Kidney (tissue), 14 donors: Measurements from ENCODE around the gene CYTL1. TPM values are rescaled to one million over a fixed set of nuclear protein-coding genes. Genes with fewer than 3 reads are reported as not detected.
"Not testable (repeated sequence)": the region's sequence is repeated elsewhere in the genome, so short reads cannot be mapped to it uniquely, and the experiment has no call there.

Experiments
- DNase-seq, 5 donors: peaks; one replicate each; pipeline ENCODE4 v3.0.0-alpha.2; 2013 to 2020
- FAIRE-seq: peaks from 2 replicates; lab custom pipeline; 2012; peaks lifted over from hg19 to GRCh38; lab: Jason Lieb, UNC
- H3K27ac ChIP-seq, 2 donors: one replicate each; pipeline ENCODE4 v1.7.0; 2013; ENCODE audit warnings: low read depth in 2 of 2, low read length in 2 of 2, inconsistent platforms in 1 of 2
- H3K27me3 ChIP-seq: one replicate; pipeline ENCODE4 v1.7.1; 2013; ENCODE audit warnings: low read length, inconsistent platforms; ENCODE audit not compliant: control insufficient read depth, insufficient read depth
- H3K36me3 ChIP-seq, 3 donors: one replicate each; pipeline versions ENCODE4 v1.7.0 to v1.7.1; 2013; ENCODE audit warnings: low read length in 3 of 3, control low read depth in 1 of 3, inconsistent platforms in 1 of 3; ENCODE audit not compliant: insufficient read depth in 3 of 3, control insufficient read depth in 2 of 3
- H3K4me1 ChIP-seq, 3 donors: one replicate each; pipeline versions ENCODE4 v1.7.0 to v1.7.1; 2013; ENCODE audit warnings: low read length in 3 of 3, inconsistent platforms in 1 of 3, low read depth in 1 of 3; ENCODE audit not compliant: control insufficient read depth in 2 of 3, insufficient read depth in 2 of 3
- H3K4me3 ChIP-seq, 3 donors: one replicate each; pipeline versions ENCODE4 v1.7.0 to v1.8.1; 2013; ENCODE audit warnings: low read length in 3 of 3, control low read depth in 1 of 3, inconsistent platforms in 1 of 3
- H3K9ac ChIP-seq, 3 donors: one replicate each; pipeline versions ENCODE4 v1.7.0 to v1.7.1; 2013; ENCODE audit warnings: low read length in 3 of 3, control low read depth in 1 of 3, inconsistent platforms in 1 of 3
- H3K9me3 ChIP-seq, 3 donors: one replicate each; pipeline versions ENCODE4 v1.7.0 to v1.7.1; 2013; ENCODE audit warnings: low read length in 3 of 3, control low read depth in 1 of 3, inconsistent platforms in 1 of 3; ENCODE audit not compliant: control insufficient read depth in 2 of 3, insufficient read depth in 1 of 3
- CTCF ChIP-seq: IDR thresholded peaks from 3 replicates; pipeline ENCODE4 v1.5.1; 2012; ENCODE audit warnings: mild to moderate bottlenecking, moderate library complexity, borderline replicate concordance; ENCODE audit not compliant: insufficient read depth; ENCODE audit errors: extremely low read depth
- intact Hi-C: fragments of 100-400 bp; cut with DNase I; formaldehyde crosslinking; loops from one replicate; pipeline ENCODE4 v1.11.1; 2022
- polyA plus RNA-seq: library from polyadenylated mRNA; stranded (reverse); fragments of 350-450 nt; fragmentation: Illumina TruSeq; extraction: RNeasy Lipid Tissue Mini Kit (QIAGEN cat#74804); gene quantifications from one replicate; pipeline ENCODE4 v1.2.3, GENCODE V29; 2014; ENCODE audit warnings: low read depth, low replicate concordance; ENCODE audit not compliant: insufficient read depth
- total RNA-seq: library from RNA; stranded (reverse); fragmentation: NEBNext Ultra II Directional; extraction: Animal tissue kit (Norgen Biotek cat#: 25700); gene quantifications from one replicate; pipeline ENCODE4 v1.2.1, GENCODE V29; 2021
- donor health status: control.
- donor health status: control.
- donor health status: control.
- donor health status: control.
- donor health status: control.
- donor health status: DM: yes; HTN: yes; CAD: no.
- donor health status: Normal renal cell carcinoma (clear cell type).

Gene CYTL1
- total and polyA plus RNA-seq, 2 donors from 2014 or later, result 1.7 TPM; not detected in 1

- DNase-seq, result peak in 1 of 5 donors; percentile 4
- Histone ChIP-seq H3K4me3 (no peak overlapping the region), H3K4me1 (no peaks in the 10 kb centered on the region), H3K9ac (no peak overlapping the region), H3K27me3 (no peaks in the 10 kb centered on the region), H3K9me3 (no peaks in the 10 kb centered on the region), H3K36me3 (no peaks in the 10 kb centered on the region), H3K27ac (no peak overlapping the region)
- no peak for FAIRE-seq
- TF ChIP-seq CTCF, result no peak
- intact Hi-C loops, result no loop called here
These were observed 6.9 kb downstream of the CYTL1 start for GRCh38 chr4:5012244-5012898.

- Histone ChIP-seq H3K9ac (no peak overlapping the region), H3K4me3 (no peak overlapping the region), H3K9me3 (no peaks in the 10 kb centered on the region), H3K4me1 (no peaks in the 10 kb centered on the region), H3K27ac (no peak overlapping the region), H3K27me3 (no peaks in the 10 kb centered on the region), H3K36me3 (no peaks in the 10 kb centered on the region)
- no peak for DNase-seq
- FAIRE-seq, result no peak
- no peak for TF ChIP-seq CTCF
- intact Hi-C loops, result no loop called here
These were observed 8.3 kb downstream of the CYTL1 start for GRCh38 chr4:5010984-5011383.

GRCh38 chr4:5009796-5010195, 9.5 kb downstream of the CYTL1 start:
- H3K4me3 ChIP-seq, result no peak overlapping the region
- no peak for FAIRE-seq
- H3K36me3 ChIP-seq, result no peaks in the 10 kb centered on the region
- intact Hi-C loops, result no loop called here
- H3K4me1 ChIP-seq, result no peaks in the 10 kb centered on the region
- no peak for DNase-seq
- no peak overlapping the region for H3K9ac ChIP-seq
- TF ChIP-seq CTCF, result no peak
- H3K27me3 ChIP-seq, result no peaks in the 10 kb centered on the region
- no peaks in the 10 kb centered on the region for H3K9me3 ChIP-seq
- no peak overlapping the region for H3K27ac ChIP-seq

GRCh38 chr4:5006932-5007331, 12.3 kb downstream of the CYTL1 start:
- H3K9ac ChIP-seq, H3K36me3 ChIP-seq, intact Hi-C loops, H3K4me3 ChIP-seq, H3K27me3 ChIP-seq, H3K9me3 ChIP-seq, H3K4me1 ChIP-seq, FAIRE-seq, H3K27ac ChIP-seq: not testable (repeated sequence)
- DNase-seq, result peak in 1 of 5 donors; percentile 8
